Measurements from ENCODE around the gene LCOR. TPM values are rescaled to one million over a fixed set of nuclear protein-coding genes. Genes with fewer than 3 reads are reported as not detected.

The LCOR gene
- 29.9 and 32.2 TPM in 2 replicates for total RNA-seq (ENCODE audit: low replicate concordance)

GRCh38 chr10:96831867-96832720 is at the start of gene LCOR:
Gene LCOR, plus strand, starts transcription at chr10:96832298. Its CDS starts 116,760 bp downstream, at chr10:96949058.
- peak; percentile 80 for DNase-seq (ENCODE audit: low read depth)
- H3K4me3 ChIP-seq (ENCODE audit: low read depth, low read length): peak within 1 kb of the TSS; percentile 84
- TF ChIP-seq CTCF (IDR thresholded peaks at IDR 0.05; ENCODE audit: insufficient read depth, low read length): no peak

- no peak overlapping the region for H3K4me3 ChIP-seq (ENCODE audit: low read depth, low read length)
- no peak for DNase-seq (ENCODE audit: low read depth)
- TF ChIP-seq CTCF (IDR thresholded peaks at IDR 0.05; ENCODE audit: insufficient read depth, low read length): no peak
Observed at GRCh38 chr10:96784253-96784652, 47.8 kb upstream of the LCOR start.

GRCh38 chr10:96789571-96790108 is 42.5 kb upstream of the LCOR start:
- peak; percentile 79 for TF ChIP-seq CTCF (IDR thresholded peaks at IDR 0.05; ENCODE audit: insufficient read depth, low read length)
- no peak overlapping the region for H3K4me3 ChIP-seq (ENCODE audit: low read depth, low read length)
- peak; percentile 49 for DNase-seq (ENCODE audit: low read depth)

GRCh38 chr10:96791902-96792301 is 40.2 kb upstream of the LCOR start:
- DNase-seq (ENCODE audit: low read depth): no peak
- TF ChIP-seq CTCF (IDR thresholded peaks at IDR 0.05; ENCODE audit: insufficient read depth, low read length): no peak
- H3K4me3 ChIP-seq (ENCODE audit: low read depth, low read length): no peak overlapping the region

- H3K4me3 ChIP-seq (ENCODE audit: low read depth, low read length): no peak overlapping the region
- peak; percentile 36 for DNase-seq (ENCODE audit: low read depth)
- TF ChIP-seq CTCF (IDR thresholded peaks at IDR 0.05; ENCODE audit: insufficient read depth, low read length): no peak
Observed at GRCh38 chr10:96794836-96795733, 37.0 kb upstream of the LCOR start.

- no peak for TF ChIP-seq CTCF (IDR thresholded peaks at IDR 0.05; ENCODE audit: insufficient read depth, low read length)
- H3K4me3 ChIP-seq (ENCODE audit: low read depth, low read length): no peak overlapping the region
- no peak for DNase-seq (ENCODE audit: low read depth)
Observed at GRCh38 chr10:96797485-96797884, 34.6 kb upstream of the LCOR start.
